H1 (cell line): ENCODE results near the gene LTBR. TPM values are rescaled to one million over a fixed set of nuclear protein-coding genes. Genes with fewer than 3 reads are reported as not detected.

Source experiments
- ATF2 ChIP-seq: IDR thresholded peaks from 2 replicates; pipeline ENCODE4 v1.6.1; 2012; ENCODE audit warnings: low read length, inconsistent platforms
- BACH1 ChIP-seq: IDR thresholded peaks from 2 replicates; pipeline ENCODE4 v1.6.1; 2012; ENCODE audit warnings: low read length, improper control_type of control experiment
- BCL11A ChIP-seq, 2 experiments: IDR thresholded peaks; one replicate each; pipeline ENCODE4 v1.6.1; 2011; ENCODE audit warnings: low read depth in 2 of 2, low read length in 2 of 2, mild to moderate bottlenecking in 2 of 2
- BRCA1 ChIP-seq: IDR thresholded peaks from 2 replicates; pipeline ENCODE4 v1.6.1; 2012; ENCODE audit warnings: low read depth, low read length, improper control_type of control experiment
- EZH2 ChIP-seq: fragments of 200-600 bp; sonication (generic); IDR thresholded peaks from 2 replicates; pipeline ENCODE4 v1.7.1; 2012; ENCODE audit warnings: low read depth, mild to moderate bottlenecking, moderate library complexity, low read length, inconsistent platforms; ENCODE audit not compliant: severe bottlenecking
- GABPA ChIP-seq: IDR thresholded peaks from 2 replicates; pipeline ENCODE4 v1.6.1; 2011; ENCODE audit warnings: mild to moderate bottlenecking, low read length, moderate library complexity, borderline replicate concordance; ENCODE audit not compliant: insufficient read depth
- GTF2F1 ChIP-seq: IDR thresholded peaks from 2 replicates; pipeline ENCODE4 v1.6.1; 2012; ENCODE audit warnings: low read depth, low read length, improper control_type of control experiment, borderline replicate concordance
- JUN ChIP-seq: IDR thresholded peaks from 2 replicates; pipeline ENCODE4 v1.6.1; 2011; ENCODE audit warnings: low read depth, mild to moderate bottlenecking, improper control_type of control experiment, low read length
- KDM1A ChIP-seq: fragments of 200-600, 300-600 bp; sonication (generic); IDR thresholded peaks from 2 replicates; pipeline ENCODE4 v1.7.1; 2016; ENCODE audit warnings: mild to moderate bottlenecking, low read length, borderline replicate concordance
- NANOG ChIP-seq: IDR thresholded peaks from 2 replicates; pipeline ENCODE4 v1.6.1; 2011; ENCODE audit warnings: low read length, low read depth, mild to moderate bottlenecking, inconsistent platforms; ENCODE audit not compliant: insufficient read depth, poor library complexity, severe bottlenecking
- NRF1 ChIP-seq: IDR thresholded peaks from 2 replicates; pipeline ENCODE4 v1.6.1; 2011; ENCODE audit warnings: mild to moderate bottlenecking, low read depth, low read length, improper control_type of control experiment
- POLR2A ChIP-seq, 2 experiments: IDR thresholded peaks; 1 replicate in 1 of 2; 2 replicates in 1 of 2; pipeline ENCODE4 v1.6.1; 2011; ENCODE audit warnings: low read depth in 2 of 2, low read length in 2 of 2, mild to moderate bottlenecking in 2 of 2; ENCODE audit errors: control extremely low read depth in 1 of 2
- POLR2AphosphoS5 ChIP-seq: IDR thresholded peaks from 2 replicates; pipeline ENCODE4 v1.6.1; 2011; ENCODE audit warnings: low read depth, low read length
- SAP30 ChIP-seq: fragments of 300-600 bp; sonication (generic); IDR thresholded peaks from 2 replicates; pipeline ENCODE4 v1.7.1; 2012; ENCODE audit warnings: low read length, moderate library complexity, mild to moderate bottlenecking, inconsistent platforms; ENCODE audit not compliant: insufficient read depth, insufficient replicate concordance
- SIN3A ChIP-seq, 2 experiments: IDR thresholded peaks in 1 of 2; conservative IDR thresholded peaks in 1 of 2; 2 replicates each; pipeline ENCODE4 v1.6.1; 2011 to 2012; ENCODE audit warnings: low read length in 2 of 2, improper control_type of control experiment in 1 of 2, low read depth in 1 of 2, mild to moderate bottlenecking in 1 of 2
- SIX5 ChIP-seq: IDR thresholded peaks from 2 replicates; pipeline ENCODE4 v1.6.1; 2011; ENCODE audit warnings: mild to moderate bottlenecking, low read depth, low read length
- SP1 ChIP-seq: IDR thresholded peaks from 2 replicates; pipeline ENCODE4 v1.6.1; 2011; ENCODE audit warnings: low read depth, low read length
- SP2 ChIP-seq: IDR thresholded peaks from 2 replicates; pipeline ENCODE4 v1.6.1; 2012; ENCODE audit warnings: mild to moderate bottlenecking, low read length, inconsistent platforms
- TAF1 ChIP-seq: IDR thresholded peaks from 2 replicates; pipeline ENCODE4 v1.6.1; 2011; ENCODE audit warnings: mild to moderate bottlenecking, low read depth, low read length
- TAF7 ChIP-seq: optimal IDR thresholded peaks from 2 replicates; pipeline ENCODE3; 2011; ENCODE audit warnings: low read depth, mild to moderate bottlenecking, inconsistent platforms, low read length, moderate library complexity, borderline replicate concordance
- TEAD4 ChIP-seq: IDR thresholded peaks from 2 replicates; pipeline ENCODE4 v1.6.1; 2012; ENCODE audit warnings: low read depth, low read length, inconsistent platforms, mixed read lengths
- polyA plus RNA-seq, 7 experiments: library from polyadenylated mRNA; depleted of rRNA in 3 of 7; stranded (reverse) in 5 of 7; unstranded in 2 of 7; fragments of >200 nt in 5 of 7; fragments of 200-250 nt in 2 of 7; gene quantifications; 1 replicate in 5 of 7; 2 replicates in 1 of 7; 4 replicates in 1 of 7; pipeline versions ENCODE4 v1.2.1 to v1.2.3, GENCODE V29; 2011 to 2013; ENCODE audit warnings: missing spikeins in 2 of 7, mixed read lengths in 2 of 7
- total RNA-seq: library from RNA; stranded (reverse); fragmentation: NEBNext Ultra II Directional; extraction: Animal tissue kit (Norgen Biotek cat#: 25700); gene quantifications from 2 replicates; pipeline ENCODE4 v1.2.1, GENCODE V29; 2021
- TF ChIP-seq, protein P1 (sequence below): IDR thresholded peaks from 2 replicates; pipeline ENCODE4 v1.6.1; 2012; ENCODE audit warnings: inconsistent platforms

The LTBR gene
- total and polyA plus RNA-seq, 2 of the 8 experiments (the other 6 are each of a cell fraction or from before 2014, with no cell fraction given), result 5.1 to 6.3 TPM

- TF ChIP-seq TAF7 (no peak), BCL11A (IDR thresholded peaks at IDR 0.05; ENCODE audit: low read depth in 2 of 2, low read length in 2 of 2) (no peak), NRF1 (no peak), ATF2 (no peak), BACH1 (no peak), SP1 (0 out of 2 replicates have a peak, but pooled peaks have one; percentile 30), SIX5 (no peak), TAF1 (peak; percentile 2; the same call in 1 of the 2 replicates), BRCA1 (no peak), SIN3A (conservative IDR thresholded peaks at IDR 0.05 in 1 of 2, IDR thresholded peaks at IDR 0.05 in 1 of 2; ENCODE audit: low read depth in 1 of 2, low read length in 2 of 2) (peak in 1 of 2 experiments; percentile 32; a peak in 1 of 4 replicates), SAP30 (no peak), GTF2F1 (no peak), TEAD4 (peak; percentile 96), NANOG (peak; percentile 39), POLR2AphosphoS5 (no peak; the same call in 1 of the 2 replicates), JUN (no peak), SP2 (no peak), GABPA (no peak; the same call in 1 of the 2 replicates), EZH2 (no peak), KDM1A (no peak), POLR2A (IDR thresholded peaks at IDR 0.05; ENCODE audit: control extremely low read depth in 1 of 2, low read depth in 2 of 2, low read length in 2 of 2) (peak in 1 of 2 experiments; percentile 69; a peak in 2 of 3 replicates)
- TF ChIP-seq, protein P1, sequence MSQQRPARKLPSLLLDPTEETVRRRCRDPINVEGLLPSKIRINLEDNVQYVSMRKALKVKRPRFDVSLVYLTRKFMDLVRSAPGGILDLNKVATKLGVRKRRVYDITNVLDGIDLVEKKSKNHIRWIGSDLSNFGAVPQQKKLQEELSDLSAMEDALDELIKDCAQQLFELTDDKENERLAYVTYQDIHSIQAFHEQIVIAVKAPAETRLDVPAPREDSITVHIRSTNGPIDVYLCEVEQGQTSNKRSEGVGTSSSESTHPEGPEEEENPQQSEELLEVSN, result peak; percentile 61
These were observed 7.7 kb upstream of the LTBR start (continued) for GRCh38 chr12:6376079-6376869.
